GM21717 (cell line): ENCODE data around the gene MSS51.

ENCODE experiments used
- ATAC-seq: cut with Tn5 transposase; IDR thresholded peaks from one replicate; pipeline ENCODE4 v1.9.1; 2021; ENCODE audit warnings: mild to moderate bottlenecking, moderate library complexity; ENCODE audit not compliant: unreplicated experiment

The MSS51 gene

GRCh38 chr10:73433538-73433867 is at the start of gene MSS51:
MSS51 (minus strand) TSS chr10:73433561; CDS start chr10:73428284, 5,277 bp downstream.
- no peak for ATAC-seq

DNA sequence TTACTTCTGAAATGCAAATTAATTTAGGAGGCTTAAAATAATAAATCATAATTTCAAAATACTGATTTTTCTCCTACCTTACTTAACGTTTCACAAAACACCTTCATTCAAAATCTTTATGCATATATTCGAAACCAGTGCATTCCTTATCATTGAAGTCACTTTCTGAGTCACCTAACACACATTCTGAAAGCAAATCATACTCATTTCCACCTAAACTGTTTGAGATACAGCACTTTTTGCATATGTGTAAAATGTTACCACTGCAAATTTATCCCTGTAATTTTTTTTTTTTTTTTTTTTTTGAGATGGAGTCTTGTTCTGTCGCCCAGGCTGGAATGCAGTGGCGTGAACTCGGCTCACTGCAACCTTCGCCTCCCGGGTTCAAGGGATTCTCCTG is 46.8 kb upstream of the MSS51 start:
- no peak for ATAC-seq

- no peak for ATAC-seq
These were observed 45.3 kb upstream of the MSS51 start for GRCh38 chr10:73478636-73479035.

DNA sequence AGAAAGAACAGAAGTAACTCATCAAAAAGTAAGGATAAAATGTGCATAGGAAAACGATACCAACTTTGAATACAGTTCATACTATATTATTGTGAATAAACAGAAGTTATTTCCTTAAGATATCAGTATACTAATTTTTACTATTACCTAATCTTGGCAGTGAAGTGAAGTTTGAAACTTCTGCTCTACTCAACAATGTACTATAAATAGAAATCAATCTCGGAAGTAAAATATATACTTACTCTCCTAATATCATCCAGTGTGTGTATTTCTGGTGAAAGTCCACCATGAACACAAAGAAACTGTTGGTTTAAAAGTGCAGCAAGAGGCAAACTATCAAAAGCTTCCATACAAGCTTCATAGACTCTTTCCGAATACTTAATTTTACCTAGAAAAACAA is 37.9 kb upstream of the MSS51 start:
- ATAC-seq, result no peak

DNA sequence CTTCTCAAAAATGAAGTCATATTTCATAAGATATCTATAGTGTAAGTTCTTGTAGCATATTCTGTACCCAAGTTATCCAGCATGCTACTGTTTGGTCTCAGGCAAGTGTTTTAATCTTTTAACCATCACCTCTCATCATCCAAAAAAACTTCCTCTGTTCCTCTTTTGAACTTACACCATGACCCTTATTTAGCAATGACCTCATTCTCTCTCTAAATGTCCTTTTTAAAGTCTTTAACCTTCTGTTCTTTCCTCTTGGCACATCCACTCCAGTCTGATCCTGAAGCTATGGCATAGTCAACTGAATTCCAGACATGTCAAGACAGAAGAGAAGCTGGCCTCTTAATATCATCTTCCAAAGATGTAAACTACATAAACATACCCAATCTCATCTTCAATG is 36.2 kb upstream of the MSS51 start:
- no peak for ATAC-seq

DNA sequence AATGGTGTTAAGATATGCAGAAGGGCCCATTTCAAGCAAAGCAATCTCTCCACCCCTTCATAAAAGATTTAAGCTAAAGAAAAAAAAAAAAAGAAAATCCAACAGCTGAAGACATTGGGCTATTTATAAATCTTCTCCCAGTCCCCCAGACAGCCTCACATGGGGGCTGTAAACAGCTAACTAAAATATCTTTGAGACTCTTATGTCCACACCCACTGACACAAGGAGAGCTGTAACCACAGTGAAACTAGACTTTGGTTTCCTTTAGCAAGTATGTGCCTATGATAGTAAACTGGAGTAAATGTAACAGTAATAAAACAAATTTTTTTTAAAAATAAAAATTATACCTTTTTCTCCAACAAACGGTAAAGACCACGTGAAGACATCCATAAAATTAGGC is 33.8 kb upstream of the MSS51 start:
- no peak for ATAC-seq

- ATAC-seq, result no peak
These were observed 32.8 kb upstream of the MSS51 start for GRCh38 chr10:73465978-73466726.

DNA sequence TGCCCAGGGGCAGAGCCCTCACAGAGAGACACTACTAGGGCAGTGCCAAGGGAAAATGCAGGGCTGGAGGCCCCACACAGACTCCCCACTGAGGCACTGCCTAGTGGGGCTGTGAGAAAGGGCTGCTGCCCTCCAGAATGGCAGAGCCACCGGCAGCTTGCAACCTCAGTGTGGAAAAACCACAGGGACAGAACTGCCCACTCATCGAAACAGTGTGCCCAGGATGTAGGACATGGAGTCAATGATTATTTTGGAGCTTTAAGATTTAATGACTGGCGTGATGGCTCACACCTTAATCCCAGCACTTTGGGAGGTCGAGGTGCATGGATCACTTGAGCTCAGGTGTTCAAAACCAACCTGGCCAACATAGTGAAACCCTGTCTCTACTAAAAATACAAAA is 27.5 kb upstream of the MSS51 start:
- ATAC-seq, result no peak

GRCh38 chr10:73459683-73460314 is 26.4 kb upstream of the MSS51 start:
- no peak for ATAC-seq

GRCh38 chr10:73456187-73456890 is 23.0 kb upstream of the MSS51 start:
- ATAC-seq, result no peak

DNA sequence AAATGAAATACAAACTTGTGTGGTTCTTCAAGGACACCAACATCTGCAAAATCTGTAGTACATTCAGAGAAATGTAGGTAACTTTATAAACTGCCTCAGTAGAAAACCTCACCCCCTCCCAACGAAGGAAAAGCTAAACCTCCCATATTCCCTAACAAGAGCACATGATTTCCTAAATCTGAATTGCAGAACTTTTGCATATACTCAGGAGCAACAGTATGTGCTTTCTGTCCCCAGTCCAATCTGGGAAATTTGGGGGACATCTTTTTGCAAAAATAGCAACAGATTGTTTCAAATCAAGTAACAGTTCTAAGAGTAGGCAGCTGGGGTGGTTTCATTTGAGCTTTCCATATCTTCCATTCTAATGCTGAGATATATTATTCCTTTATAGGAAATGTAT is 15.8 kb upstream of the MSS51 start:
- no peak for ATAC-seq

GRCh38 chr10:73448384-73448783 is 15.0 kb upstream of the MSS51 start:
- ATAC-seq, result no peak

GRCh38 chr10:73446926-73447325 is 13.6 kb upstream of the MSS51 start:
- no peak for ATAC-seq

DNA sequence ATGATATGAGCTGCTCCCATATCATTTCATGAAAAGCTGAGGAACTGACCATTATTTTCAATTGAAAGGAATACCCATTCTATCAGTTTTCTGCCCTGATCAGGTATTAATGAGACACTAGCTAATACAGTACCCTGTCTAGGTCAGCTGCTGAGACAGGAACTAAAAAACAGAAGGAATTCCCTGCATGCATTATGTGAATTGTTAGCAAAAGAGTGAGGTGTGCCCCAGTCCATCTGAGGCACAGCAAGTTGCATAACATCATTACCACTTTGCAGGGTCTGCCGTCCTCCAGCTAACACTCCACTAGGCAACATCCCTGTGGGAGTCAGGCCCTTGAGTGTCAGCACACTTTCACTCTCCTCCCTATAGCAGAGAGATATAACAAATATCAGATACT is 11.1 kb upstream of the MSS51 start:
- no peak for ATAC-seq

GRCh38 chr10:73439605-73440312 is 6.4 kb upstream of the MSS51 start:
- ATAC-seq, result no peak

DNA sequence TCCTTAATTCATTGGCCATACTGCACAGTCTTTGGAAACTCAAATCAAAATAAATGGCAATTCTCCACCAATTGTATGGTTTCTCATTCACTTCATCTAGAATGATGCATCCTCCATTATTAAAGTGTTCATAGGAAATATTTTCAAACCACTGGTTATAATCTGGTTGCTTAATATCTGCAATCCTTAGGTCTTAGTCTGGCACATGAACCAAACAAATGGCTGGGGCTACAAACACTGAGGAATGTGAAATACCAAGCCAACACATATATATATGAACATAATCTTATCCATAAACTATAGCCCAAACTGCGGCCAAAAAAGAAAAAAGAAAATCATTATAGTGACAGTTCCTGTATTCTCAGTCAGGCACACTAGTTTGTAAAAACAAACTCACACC is 5.7 kb upstream of the MSS51 start:
- ATAC-seq, result no peak

DNA sequence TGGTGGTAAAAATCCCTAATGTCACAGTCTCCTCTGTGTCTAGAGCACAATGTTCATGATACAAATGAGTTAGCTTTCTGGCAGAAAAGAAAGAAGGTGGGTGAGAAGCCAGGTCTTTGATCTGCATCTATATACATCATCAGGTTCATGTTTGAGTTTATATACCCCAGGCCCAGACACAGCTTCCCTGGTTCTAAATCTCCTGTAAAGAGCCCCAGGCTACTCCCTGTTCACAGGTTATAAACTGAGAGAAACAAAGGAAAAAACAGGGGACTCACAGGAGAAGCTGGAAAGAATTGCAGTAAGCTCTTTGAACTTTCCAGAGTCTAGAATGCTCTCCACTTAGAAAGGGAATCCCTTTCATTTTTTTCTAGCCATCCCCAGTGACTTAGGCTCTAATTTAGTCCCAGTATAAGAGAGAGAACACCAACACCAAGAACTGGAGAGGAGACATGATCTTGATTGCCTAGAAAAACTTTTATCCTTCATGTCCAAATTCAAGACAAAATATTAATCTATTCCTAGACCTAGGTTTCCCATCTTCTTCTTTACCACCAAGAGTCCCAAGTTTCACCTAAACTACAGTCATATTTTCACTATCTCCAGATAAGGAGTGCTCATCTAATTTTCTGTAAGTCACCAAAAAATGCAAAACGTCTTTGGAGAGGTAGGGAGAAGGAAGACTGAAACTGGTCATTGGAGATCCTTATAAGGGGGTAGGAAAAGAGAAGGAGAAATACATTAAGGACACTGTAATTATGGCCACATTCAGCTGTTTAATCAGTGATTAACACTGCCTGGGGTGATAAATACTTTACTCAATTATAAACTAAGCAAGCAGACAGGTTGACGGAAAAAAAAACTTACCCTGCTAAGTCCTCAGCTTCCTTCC is 469 bp downstream of the MSS51 start:
- ATAC-seq, result no peak

DNA sequence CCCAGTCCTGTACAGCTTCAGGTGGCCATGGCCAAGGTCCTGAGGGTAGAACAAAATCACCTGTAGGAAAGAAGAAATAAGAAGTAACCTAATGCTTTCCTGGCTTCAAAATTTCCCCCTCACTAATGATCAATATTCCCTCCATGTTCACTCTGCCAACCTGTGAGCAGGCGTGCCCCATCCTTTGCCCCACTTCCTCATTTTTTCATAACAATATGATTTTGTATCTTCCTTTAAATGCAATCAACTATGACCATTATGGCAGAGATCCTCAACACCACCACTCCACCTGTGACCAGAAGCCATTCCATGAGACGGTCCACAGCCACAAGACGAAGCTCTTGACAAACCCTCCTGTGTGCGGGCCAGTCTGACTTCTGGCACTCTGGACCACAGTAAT is 7.0 kb downstream of the MSS51 start:
- ATAC-seq, result no peak

DNA sequence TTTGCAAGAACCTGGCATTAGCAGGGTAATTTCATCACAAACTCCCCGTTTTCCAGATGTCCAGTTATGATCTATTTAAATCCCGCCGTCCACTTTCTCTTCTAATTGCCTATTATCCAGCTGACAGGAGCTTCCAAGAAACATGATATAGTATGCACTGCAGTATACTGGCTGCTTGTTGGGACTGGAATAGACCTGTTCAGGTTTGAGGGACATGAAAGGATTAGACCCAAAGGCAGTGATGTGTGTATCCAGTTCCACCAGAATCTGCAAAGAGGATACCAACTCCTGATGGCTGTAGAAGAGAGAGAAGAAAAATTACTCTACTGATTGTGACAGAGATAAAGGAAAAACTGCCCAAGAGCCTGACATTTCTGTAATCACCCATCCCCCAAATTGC is 8.9 kb downstream of the MSS51 start:
- ATAC-seq, result no peak

DNA sequence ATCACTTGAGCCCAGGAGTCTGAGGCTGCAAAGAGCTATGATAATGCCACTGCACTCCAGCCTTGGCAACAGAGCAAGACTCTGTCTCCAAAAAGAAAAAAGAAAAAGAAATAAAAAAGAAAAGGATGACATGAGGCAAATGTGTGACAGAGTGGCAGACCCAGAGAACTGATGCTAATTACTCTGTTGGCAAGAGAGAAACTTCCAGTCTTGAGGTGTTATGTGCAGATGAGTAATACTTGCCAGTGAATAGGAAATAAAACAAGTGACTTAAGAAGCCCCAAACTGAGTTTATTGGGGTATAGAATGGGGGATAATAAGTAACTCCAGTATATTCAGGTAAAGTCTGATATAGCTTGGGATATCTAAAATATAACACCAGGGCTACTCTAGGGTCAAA is 10.1 kb downstream of the MSS51 start:
- no peak for ATAC-seq

- ATAC-seq, result no peak
These were observed 16.8 kb downstream of the MSS51 start for GRCh38 chr10:73416571-73416970.
